Uterine smooth muscle cell (primary cell): ENCODE results near the gene OR8B12. TPM values are rescaled to one million over a fixed set of nuclear protein-coding genes. Genes with fewer than 3 reads are reported as not detected.

Experiments used
- total RNA-seq: library from RNA; depleted of rRNA; stranded (reverse); fragments of >200 nt; gene quantifications from 2 replicates; pipeline ENCODE4 v1.2.3, GENCODE V29; 2014

OR8B12 gene, protein sequence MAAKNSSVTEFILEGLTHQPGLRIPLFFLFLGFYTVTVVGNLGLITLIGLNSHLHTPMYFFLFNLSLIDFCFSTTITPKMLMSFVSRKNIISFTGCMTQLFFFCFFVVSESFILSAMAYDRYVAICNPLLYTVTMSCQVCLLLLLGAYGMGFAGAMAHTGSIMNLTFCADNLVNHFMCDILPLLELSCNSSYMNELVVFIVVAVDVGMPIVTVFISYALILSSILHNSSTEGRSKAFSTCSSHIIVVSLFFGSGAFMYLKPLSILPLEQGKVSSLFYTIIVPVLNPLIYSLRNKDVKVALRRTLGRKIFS
- total RNA-seq = not detected in 2 replicates

GRCh38 chr11:124543554-124543953 lies at the start of gene OR8B12:
TSS of gene OR8B12 (minus strand) at chr11:124543654. CDS start at chr11:124543654, 0 bp downstream.

GRCh38 chr11:124569697-124570096 lies 26.2 kb upstream of the OR8B12 start, which contains the start of gene OR8A1:
TSS of gene OR8A1 (plus strand) at chr11:124569997. CDS start at chr11:124570120, 123 bp downstream.

Other genes with a start within 250 kb of the OR8B12 start
- gene OR8D1, start 229.7 kb downstream of the OR8B12 start, total RNA-seq = under 0.01 TPM in 1 of 2 replicates, not detected in the other
- not detected in 2 replicates for gene OR8D2, start 223.5 kb downstream of the OR8B12 start, total RNA-seq
- gene OR8B2, start 159.2 kb downstream of the OR8B12 start, total RNA-seq = not detected in 2 replicates
- not detected in 2 replicates for gene OR8B3, start 144.6 kb downstream of the OR8B12 start, total RNA-seq
- not detected in 2 replicates for gene OR8B4, start 118.8 kb downstream of the OR8B12 start, total RNA-seq
- gene OR8B8, start 98.0 kb downstream of the OR8B12 start, total RNA-seq = not detected in 2 replicates
- gene OR8A1, start 26.3 kb upstream of the OR8B12 start, total RNA-seq = not detected in 2 replicates
- not detected in 2 replicates for gene PANX3, start 67.8 kb upstream of the OR8B12 start, total RNA-seq
- gene TBRG1, start 79.2 kb upstream of the OR8B12 start, total RNA-seq = 22.2 and 32.4 TPM in 2 replicates
- gene SIAE, start 130.1 kb upstream of the OR8B12 start, total RNA-seq = 10.2 and 21.5 TPM in 2 replicates
- gene SPA17, start 130.2 kb upstream of the OR8B12 start, total RNA-seq = 17.1 and 26.1 TPM in 2 replicates
- gene NRGN, start 196.3 kb upstream of the OR8B12 start, total RNA-seq = 0.37 and 1.5 TPM in 2 replicates
- gene VSIG2, start 208.6 kb upstream of the OR8B12 start, total RNA-seq = 0.22 and 0.50 TPM in 2 replicates
- gene ESAM, start 218.6 kb upstream of the OR8B12 start, total RNA-seq = 0.62 and 0.89 TPM in 2 replicates